GM12892 (cell line): Measurements from ENCODE around the gene DCC.

Experiments used
- POLR2A ChIP-seq: IDR thresholded peaks from 2 replicates; pipeline ENCODE4 v1.6.1; 2011; ENCODE audit warnings: low read depth, low read length, control low read depth
- POLR2AphosphoS5 ChIP-seq: IDR thresholded peaks from 2 replicates; pipeline ENCODE4 v1.6.1; 2011; ENCODE audit warnings: low read depth, low read length, control low read depth

GRCh38 chr18:53131001-53131400 lies 791.0 kb downstream of the DCC start:
- TF ChIP-seq POLR2A (no peak), POLR2AphosphoS5 (no peak)
